ENCODE results near the gene MED13L.

GRCh38 chr12:116238149-116238548, 39.3 kb downstream of the MED13L start:
- TF ChIP-seq CTCF (IDR thresholded peaks at IDR 0.05): no peak
- no peak for TF ChIP-seq POLR2A (IDR thresholded peaks at IDR 0.05)
